Renal cortical epithelial cell (primary cell): ENCODE measurements around the gene MDFI. TPM values are rescaled to one million over a fixed set of nuclear protein-coding genes. Genes with fewer than 3 reads are reported as not detected.
A peak's percentile ranks its signal among the peaks of the same experiment; 100 is the strongest.

Experiments
- DNase-seq: peaks from one replicate; pipeline ENCODE4 v3.0.0-alpha.2; 2011; ENCODE audit warnings: low read depth
- total RNA-seq: library from RNA; depleted of rRNA; stranded (reverse); fragments of >200 nt; gene quantifications from 2 replicates; pipeline ENCODE4 v1.2.3, GENCODE V29; 2014

MDFI gene, protein sequence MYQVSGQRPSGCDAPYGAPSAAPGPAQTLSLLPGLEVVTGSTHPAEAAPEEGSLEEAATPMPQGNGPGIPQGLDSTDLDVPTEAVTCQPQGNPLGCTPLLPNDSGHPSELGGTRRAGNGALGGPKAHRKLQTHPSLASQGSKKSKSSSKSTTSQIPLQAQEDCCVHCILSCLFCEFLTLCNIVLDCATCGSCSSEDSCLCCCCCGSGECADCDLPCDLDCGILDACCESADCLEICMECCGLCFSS
- total RNA-seq, result 3.4 and 20.0 TPM in 2 replicates

DNA sequence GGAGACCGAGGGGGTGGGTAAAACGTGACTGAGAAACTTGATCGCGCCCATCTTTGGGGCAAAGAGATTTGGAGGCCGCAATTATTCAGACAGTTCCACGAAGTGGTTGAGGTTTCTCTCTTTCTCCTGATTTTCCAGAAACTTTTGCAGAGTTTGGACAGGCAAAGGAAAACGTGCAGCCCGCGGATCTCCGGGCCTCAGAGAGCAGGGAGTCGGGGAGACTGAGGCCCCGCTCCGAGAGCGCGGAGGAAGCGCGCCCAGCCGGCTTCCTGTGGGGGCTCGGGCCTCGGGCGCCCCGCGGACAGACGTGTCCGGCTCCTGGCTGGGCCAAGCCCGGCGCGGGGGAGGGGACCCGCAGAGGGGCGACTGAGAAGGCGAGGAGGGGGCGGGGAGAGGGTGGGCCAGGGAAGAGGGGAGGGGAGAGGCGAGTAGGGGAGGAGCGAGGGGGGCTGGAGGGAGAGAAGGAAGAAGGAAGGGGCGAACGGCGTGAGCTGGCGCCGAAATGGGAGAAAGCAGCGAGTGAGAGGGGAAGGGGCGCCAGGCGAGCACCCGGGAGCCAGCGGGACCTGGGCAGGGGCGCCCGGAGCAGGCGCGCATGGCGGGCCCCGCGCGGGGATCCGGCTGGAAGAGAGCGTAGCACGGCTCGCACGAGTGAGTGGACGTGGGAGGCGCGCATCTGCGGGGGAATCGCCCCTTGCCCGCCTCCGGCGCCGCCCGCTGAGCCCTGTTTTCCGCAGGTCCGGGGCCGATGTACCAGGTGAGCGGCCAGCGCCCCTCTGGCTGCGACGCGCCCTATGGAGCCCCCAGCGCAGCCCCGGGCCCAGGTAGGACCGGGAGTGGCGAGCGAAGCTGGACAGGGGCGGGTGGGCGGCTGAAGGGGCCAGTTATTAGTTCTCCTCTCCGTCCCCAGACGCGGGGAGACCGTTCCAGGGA is at the start of gene MDFI:
Gene MDFI (plus strand): TSS at position 467 of the 933 bp plus-strand sequence. CDS start 282 bp downstream, at position 749.
- DNase-seq, result no peak

DNA sequence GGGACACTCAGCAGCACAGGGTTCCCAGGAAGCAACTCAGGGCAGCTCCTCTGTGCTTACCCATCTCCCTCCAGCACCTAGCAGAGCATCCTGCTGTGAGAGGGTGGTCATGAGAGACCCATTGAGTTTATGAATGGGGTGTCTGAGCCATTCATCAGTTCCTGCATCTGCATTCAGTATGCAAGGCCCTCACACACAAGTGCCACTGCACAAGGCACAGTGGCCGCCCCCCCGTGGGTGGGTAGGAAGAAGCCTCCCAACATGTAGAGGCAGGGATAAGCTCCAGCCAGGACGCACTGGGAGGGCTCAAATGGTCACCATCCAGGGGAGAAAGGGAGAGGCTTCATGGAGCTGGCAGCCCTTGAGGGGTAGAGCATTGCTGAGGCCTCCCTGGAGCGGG is 49.0 kb upstream of the MDFI start:
- DNase-seq, result no peak

DNA sequence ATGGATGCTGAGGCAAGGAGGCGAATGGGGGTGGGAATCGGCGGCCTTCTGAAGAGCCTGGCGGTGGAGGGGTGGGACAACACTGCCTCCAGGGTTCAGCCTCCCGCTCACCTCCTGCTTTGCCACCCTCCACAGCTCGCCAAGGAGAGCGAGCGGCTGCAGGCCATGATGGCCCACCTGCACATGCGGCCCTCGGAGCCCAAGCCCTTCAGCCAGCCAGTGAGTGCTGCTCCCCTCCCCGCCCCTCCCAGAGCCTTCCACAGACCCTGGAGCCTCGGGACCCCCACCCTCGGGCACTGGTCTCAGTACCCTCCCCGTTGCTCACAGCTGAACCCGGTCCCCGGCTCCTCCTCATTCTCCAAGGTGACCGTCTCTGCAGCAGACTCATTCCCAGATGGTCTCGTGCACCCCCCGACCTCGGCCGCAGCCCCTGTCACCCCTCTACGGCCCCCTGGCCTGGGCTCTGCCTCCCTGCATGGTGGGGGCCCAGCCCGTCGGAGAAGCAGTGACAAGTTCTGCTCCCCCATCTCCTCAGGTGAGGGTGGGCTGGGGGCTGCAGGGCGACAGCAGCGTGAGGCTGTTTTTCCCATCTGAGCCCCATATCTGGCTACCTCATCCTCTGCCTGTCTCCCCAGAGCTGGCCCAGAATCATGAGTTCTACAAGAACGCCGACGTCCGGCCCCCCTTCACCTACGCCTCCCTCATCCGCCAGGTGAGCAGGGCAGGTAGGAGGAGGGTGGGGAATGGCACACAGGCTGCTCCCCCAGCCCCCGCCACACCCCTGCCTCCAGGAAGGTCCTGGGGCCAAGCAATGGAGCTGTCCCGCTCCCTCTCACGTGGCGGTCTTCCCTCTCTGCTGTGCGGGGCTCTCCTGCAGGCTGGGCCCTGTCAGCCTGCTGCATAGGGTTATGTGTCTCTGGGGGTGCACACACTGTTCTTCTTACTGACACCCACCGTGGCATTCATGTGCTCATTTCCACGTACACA is 48.3 kb upstream of the MDFI start:
- no peak for DNase-seq

DNA sequence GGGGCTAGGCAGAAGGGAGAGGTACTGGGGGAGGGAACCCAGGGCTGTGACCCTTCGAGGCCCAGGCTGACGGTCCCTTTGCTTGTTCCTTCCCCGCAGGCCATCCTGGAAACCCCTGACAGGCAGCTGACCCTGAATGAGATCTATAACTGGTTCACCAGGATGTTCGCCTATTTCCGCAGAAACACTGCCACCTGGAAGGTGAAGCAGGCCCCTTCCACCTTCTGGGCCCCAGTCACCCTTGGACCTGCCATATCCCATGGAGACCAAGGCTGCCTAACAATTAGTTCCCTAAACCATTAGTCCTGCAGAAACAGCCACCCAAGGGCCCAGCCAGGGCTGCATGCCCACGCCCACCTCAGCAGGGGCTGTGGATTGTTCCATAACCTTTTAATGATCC is 47.1 kb upstream of the MDFI start:
- no peak for DNase-seq

DNA sequence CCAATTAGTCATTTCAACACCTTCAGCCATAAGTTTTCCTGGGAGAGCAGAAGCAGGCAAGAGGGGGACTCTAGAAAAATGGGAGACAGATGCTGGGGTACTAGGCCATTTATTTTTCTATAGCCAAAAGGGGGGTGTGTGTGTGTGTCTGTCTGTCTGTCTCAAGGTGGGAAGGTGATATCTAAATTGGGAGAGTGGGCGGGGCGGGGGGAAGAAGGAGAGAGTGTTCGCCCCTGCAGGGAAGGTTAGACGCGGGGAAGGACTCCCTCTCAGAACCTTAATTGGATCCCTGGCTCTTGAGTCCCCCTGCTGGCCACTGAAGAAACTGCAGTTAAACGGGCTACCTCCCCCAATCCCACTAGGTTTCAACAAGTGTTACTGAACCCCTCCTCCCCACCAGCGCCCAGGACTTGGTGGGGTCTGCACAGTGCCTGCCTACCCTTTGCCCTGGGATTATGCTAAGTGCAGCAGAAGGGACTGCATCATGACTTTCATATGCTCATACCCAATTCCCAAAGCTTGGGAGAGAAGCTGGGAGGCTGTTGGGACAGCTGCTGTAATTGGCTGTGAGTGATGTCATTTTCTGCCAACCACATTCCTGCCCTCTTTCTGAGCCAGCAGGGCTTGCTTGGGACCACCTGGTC is 46.3 kb upstream of the MDFI start:
- DNase-seq, result peak; percentile 39

DNA sequence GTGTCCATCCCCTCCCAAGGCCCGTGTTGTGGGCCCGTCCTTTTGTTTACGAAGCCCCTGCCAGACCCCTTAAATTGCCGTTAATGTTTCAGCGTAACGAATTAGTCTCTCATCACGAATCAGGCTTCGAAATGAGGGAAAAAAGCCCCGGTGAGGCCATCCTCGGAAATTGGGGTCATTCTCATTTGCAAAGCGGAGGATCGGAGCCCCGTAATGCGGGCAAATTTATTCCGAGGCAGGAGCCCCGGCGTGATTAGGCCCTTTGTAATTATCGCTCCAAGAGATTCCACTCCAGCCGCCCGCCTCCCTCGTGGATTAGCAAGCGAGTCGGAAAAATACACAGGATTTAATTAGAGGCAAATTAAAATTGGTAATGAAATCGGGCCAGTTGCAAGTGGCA is 44.9 kb upstream of the MDFI start:
- no peak for DNase-seq

DNA sequence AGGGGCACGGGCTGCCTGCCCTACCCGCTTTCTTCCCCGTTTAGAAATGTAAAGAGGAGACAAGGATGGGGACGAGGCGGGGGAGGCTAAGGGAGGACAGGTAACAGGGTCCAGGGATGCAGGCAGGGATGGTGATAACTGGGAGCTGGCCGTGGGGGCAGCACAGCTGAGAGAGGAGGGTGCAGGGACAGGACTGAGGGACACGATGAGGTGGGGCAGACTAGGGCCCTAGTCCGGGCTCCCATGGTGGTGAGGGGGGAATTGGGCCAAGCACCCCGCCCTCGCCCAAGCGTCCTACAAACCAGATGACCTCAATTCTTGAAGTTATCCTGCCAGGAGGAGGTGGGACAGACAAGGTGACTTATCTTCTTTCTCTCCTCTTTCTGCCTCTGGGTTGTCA is 44.4 kb upstream of the MDFI start:
- DNase-seq, result no peak

DNA sequence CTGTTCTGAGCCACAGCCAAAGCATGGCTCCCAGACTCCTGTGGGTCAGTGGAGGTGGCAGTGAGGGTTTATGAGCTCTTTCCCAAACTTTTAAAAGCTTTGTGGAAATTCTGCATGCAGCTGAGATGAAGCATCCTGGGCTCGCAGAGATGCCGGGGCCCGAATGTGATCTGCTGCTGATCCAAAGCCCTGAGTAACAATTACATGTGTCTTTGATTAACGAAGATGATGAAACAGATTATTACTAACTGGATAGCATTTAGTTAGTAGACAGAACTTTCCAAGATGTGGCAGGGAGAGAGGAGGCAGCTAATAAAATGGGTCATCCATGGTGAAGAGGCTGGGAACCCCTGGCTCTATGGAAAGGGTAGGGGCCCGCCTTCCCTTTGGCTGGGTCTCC is 43.9 kb upstream of the MDFI start:
- DNase-seq, result no peak

DNA sequence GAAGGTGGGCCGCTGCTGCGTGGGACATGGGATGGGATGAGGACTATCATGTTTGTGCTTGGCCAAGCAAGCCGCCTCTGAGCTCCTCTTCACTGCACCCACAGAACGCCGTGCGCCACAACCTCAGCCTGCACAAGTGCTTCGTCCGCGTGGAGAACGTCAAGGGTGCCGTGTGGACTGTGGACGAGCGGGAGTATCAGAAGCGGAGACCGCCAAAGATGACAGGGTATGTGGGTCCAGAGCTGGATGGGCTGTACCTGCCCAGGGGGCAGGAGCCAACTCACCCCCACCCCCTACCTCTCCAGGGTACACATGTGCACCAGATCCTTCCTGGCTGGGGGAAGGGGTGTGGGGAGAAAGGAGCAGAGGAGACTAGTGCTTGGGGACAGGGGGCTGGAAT is 43.5 kb upstream of the MDFI start:
- DNase-seq, result no peak

DNA sequence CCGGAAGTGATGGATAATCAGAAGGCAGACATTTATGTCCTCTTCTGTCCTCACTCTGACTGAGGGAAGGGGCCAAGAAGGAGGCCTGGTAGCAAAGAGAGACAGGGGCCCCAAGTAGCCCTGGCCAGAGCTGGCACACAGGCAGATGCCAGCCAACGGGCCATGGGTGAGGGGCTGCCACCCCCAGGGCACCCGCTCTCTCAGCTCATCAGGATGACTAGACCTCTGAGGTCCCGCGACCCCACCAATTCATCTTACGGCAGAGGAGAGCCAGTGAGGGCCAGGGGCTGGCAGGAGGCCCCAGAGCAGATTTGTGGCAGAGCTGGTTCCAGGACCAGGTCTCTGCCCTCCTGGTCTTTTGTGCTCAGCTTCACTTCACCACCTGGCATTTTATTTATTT is 43.1 kb upstream of the MDFI start:
- no peak for DNase-seq

DNA sequence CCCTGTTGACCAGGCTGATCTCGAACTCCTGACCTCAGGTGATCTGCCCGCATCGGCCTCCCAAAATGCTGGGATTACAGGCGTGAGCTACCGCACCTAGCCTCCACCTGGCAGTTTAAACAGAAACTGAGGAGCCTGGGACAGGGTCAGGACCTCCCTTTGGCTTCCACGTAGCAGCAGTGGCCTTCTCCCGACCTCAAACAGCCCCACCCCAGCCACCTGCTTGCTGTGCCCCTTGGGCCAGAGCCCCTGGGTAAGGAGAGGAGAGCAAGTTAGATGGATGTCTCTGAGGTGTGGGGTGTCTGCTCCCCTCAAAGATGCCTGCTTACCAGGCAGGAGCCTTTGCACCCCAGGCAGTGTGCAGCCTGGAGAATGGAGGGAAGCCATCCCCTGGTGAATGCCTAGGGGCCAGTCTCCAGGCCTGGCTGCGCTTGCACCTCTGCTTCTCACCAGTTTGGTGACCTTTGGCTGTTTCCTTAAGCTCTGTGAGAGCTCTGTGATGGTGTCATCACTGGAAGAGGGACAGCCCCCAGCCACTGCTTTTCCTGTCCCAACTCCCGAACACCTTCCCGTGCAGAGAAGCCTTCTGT is 42.1 kb upstream of the MDFI start:
- no peak for DNase-seq

DNA sequence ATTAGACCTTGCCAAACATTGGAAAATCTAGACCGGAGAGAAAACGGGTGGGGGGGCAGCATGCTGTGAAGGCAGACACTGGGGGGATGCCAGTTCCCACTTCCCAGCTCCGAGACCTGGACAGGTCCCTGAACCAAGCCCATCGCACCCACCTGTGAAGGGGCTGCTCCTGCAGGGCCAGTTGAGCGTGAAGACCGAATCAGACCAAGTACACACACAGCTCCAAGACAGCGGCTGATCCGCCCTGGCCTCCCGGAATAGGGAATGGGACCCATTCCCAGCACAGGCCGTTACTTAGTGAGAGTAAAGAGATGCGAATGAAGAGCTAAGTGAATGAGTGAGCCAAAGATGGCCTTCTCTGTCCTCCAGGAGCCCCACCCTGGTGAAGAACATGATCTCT is 41.5 kb upstream of the MDFI start:
- DNase-seq, result no peak

DNA sequence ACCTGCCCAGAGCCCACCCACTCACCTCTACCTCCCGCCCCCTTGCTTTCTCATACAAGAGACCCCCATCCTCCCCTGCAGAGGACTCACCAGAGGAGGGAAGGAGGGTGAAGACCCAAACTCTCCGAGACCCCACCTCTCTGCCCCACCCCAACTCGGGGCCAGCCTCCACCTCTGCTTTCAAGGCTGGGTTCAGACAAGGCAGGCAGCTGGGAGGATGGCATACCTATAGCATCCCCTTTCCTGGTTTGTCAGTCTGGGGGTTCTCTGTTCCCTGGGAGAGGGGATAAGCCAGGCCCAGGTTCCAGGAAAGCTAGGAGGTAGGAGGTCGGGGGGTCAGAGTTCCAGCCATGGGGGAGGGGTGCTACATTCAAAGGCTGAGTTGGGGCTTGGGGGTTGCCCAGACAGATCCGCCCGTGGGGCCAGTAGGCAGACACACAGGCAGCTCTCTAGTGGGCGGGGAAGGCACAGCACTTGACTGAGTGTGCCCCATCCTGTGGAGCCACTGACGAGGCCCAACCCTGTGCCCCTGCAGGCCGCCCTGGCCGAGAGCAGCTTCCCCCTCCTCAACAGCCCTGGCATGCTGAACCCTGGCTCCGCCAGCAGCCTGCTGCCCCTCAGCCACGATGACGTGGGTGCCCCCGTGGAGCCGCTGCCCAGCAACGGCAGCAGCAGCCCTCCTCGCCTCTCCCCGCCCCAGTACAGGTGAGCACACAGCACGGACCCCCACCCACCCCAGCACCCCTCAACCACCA is 40.8 kb upstream of the MDFI start:
- no peak for DNase-seq

DNA sequence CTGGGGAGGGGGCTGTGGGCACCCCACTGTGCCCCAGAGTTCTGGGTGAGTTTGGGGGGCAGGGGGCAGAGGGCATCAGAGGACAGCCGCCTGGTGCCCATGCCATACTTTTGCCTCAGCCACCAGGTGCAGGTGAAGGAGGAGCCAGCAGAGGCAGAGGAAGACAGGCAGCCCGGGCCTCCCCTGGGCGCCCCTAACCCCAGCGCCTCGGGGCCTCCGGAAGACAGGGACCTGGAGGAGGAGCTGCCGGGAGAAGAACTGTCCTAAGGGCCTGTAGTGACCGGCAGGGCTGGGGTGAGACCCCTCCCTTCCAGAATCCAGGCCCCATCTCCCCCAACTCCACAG is 39.6 kb upstream of the MDFI start:
- no peak for DNase-seq

DNA sequence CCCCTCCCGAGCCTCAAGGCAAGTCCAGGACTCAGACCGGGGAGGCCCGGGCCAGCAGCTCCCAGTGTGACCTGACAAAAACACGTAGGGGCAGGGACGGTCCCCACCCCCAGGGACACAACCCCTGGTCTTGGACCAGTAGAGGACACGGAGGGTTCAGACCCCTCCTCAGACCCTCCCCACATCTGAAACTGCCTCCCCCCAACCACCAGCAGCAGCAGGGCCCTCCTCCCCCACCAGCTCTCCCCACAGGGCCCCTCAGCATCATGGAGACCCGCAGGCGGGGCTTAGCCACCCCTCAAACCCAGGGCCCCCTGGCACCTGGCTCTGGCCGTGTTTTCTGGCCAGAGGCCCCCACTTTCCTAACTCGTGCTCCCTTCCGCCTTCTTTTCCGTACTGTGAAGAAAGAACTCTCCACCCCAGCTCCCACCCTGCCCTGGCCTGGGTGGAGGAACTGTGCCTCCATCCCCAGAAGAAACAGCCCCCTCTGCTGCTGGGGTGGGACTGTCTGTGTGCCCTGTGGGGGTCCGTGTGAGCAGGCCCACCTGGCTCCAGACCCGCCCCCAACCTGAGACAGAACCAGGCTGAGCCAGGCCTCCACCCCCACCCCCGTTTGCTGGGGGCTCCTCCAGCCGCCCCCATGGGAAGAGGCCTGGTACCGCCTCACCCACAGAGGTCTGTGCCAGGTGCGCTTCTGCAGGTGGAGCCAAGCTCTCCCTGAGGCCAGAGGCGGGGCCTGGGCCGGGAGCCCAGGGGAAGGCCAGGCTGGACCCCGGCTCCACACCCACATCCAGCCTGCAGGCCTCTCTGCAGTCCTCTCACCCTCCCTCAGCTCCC is 39.0 kb upstream of the MDFI start:
- no peak for DNase-seq

DNA sequence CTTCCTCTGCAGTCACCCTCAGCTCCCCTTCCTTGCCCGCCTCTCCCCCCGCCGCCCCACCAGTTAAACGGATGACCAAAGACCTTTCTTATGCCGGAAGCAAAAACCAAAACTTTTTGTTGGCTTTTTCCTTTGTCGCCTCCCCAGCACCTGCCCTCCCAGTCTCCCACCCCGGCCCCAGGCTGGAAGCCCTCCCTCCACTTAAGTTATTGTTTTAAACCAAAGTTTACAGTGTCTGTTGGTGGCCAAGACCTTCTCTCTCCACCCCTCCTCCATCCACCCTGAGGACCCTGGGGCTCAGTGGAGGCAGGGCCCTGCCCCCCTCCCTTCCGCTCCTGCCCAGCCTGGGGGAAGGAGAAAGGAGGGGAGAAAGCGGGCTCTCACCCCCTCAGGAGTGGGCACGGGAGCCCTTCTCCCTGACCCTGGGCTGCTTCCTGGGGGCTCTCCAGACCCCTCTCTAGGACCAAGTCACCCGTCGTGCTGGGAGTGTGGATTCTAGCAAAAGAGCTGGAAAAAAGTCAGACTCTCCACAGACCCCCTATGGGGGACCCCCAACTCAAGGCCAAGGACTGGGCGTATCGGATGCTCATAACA is 38.3 kb upstream of the MDFI start:
- DNase-seq, result no peak

DNA sequence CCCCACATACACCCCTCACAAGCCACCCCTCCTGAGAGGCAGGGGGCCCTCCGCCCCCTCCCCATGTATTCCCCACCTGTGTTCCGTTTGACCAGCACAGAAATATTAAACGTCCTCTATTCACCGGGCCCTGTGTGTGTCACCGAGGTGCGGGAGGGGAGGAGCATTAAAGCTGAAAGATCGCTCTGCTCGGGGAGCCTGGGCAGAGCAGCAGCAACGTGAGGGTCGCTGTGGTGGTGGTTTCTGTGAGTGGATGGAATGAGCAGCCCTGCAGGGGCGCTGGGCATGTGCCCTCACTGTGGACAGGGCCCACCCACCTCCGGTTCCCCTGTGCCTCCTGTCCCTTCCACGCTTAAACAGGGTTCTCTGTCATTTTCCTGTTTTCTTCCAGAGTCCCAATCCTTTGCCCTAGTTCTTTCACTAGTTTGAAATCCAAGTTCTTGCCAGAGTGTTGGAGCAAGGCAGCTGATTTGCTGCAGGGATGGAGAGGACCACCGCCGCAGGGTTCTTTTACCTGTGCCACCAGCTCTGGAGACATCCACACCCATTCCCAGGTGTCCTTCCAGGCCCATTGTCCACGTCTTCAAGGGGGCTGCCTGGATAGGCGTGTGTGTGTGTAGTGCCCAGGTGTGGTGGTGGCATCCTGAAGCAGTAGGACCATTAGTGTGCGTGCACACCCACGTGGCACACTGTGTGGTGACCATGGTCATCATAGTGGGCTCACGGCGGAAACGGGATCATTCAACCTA is 37.6 kb upstream of the MDFI start:
- DNase-seq, result no peak

DNA sequence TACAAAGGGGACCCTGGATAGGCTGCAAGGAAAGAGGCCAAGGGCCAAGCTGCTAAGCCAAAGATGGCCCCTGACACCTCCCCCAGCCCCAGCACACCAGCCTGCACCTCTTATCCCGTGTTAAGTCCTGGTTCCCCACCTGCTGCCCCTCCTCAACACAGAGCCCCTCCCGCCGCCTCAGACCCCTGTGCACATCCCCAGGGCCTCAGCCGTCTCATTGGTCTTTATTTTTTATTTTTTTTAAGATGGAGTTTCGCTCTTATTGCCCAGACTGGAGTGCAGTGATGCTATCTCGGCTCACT is 37.1 kb upstream of the MDFI start:
- no peak for DNase-seq

DNA sequence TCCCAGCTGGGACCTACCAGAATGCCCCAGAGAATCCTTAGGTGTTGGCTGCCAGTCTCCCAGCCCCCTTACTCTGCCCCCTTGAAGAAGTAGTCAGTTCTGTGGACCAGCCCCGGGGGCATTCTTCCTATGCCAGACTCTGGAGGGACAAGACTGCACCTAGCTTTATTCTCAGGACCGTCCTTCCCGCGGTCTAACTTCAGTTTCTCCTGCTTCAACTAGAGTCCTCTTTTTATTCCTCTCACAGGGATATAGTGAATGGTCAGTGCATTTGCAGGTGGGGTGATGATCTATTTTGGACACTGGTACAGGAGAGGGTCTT is 35.9 kb upstream of the MDFI start:
- DNase-seq, result no peak
